Measurements from ENCODE around the gene CRHR1.

Gene CRHR1

GRCh38 chr17:45758544-45758943, 25.6 kb upstream of the CRHR1 start:
- no peak for DNase-seq (ENCODE audit: low read depth)

DNA sequence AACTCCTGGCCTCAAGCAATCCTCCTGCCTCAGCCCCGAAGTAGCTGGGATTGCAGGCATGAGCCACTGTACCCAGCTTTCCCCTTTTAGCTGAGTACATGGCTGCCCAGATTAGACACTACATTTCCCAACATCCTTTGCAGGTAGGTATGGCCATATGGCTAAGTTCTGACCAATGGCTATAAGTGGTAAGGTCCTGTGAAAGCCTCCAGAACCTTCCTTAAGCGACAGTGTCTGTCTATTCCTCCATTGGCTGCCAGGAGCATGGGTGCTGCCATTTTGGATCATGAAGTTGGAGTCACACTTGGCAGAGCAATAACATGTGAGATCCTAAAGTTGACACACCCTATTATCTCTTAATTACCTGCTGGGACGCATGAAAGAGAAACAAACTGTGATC, 24.4 kb upstream of the CRHR1 start:
- no peak for DNase-seq (ENCODE audit: low read depth)

GRCh38 chr17:45761957-45762565, 22.1 kb upstream of the CRHR1 start:
- DNase-seq (ENCODE audit: low read depth): no peak

GRCh38 chr17:45763182-45763581, 20.9 kb upstream of the CRHR1 start:
- no peak for DNase-seq (ENCODE audit: low read depth)

- DNase-seq (ENCODE audit: low read depth): no peak
These were observed 19.6 kb upstream of the CRHR1 start for GRCh38 chr17:45764479-45764878.

GRCh38 chr17:45768000-45768399, 16.1 kb upstream of the CRHR1 start:
- no peak for DNase-seq (ENCODE audit: low read depth)

GRCh38 chr17:45770632-45771270, 13.4 kb upstream of the CRHR1 start:
- no peak for DNase-seq (ENCODE audit: low read depth)

- no peak for DNase-seq (ENCODE audit: low read depth)
These were observed 12.7 kb upstream of the CRHR1 start for GRCh38 chr17:45771271-45771959.

DNA sequence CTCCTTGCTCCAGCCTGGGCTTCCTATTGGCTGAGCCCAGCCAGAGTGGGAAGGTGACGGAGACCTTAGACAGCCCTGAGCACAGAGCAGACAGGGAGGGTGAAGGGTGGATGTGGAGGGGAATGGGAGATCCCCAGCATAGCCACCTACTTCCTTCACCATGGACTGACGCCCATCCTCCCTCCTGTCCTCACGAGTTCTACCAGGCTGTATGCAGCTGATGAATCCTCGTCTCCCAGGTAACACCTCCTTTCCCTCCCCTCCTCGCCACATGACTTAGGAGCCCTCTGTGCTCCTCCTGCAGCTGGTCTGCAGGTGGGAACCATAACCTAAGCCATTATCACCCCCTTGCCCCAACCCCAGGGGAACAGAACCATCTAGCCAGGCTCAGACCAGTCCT, 9.0 kb upstream of the CRHR1 start:
- DNase-seq (ENCODE audit: low read depth): no peak

DNA sequence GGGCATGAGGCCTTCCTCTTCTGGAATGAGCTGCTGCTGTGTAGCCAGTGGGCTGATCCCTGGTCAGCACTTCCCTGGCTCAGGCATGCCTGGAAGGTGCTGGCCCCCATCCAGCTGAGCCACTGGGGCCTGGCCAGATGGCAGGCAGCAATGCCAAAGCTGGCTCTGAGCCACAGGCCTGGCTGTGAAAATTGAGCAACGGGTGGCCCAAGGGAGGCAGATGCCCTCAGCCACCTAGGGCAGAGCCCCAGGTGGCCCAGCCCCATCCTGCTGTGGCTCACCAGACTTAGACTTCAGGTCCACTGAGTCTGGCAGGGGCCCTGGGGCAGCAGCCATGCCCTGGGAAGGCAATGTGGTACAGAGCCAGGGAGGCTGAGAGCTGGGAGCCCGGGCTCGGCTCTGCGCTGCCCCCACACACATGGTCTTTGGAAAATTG, 8.5 kb upstream of the CRHR1 start:
- no peak for DNase-seq (ENCODE audit: low read depth)

GRCh38 chr17:45776896-45777295, 7.2 kb upstream of the CRHR1 start:
- DNase-seq (ENCODE audit: low read depth): no peak

- DNase-seq (ENCODE audit: low read depth): no peak
These were observed 6.7 kb upstream of the CRHR1 start for GRCh38 chr17:45777388-45777787.

- no peak for DNase-seq (ENCODE audit: low read depth)
These were observed 3.2 kb upstream of the CRHR1 start for GRCh38 chr17:45780921-45781320.

GRCh38 chr17:45782889-45783592, 1.1 kb upstream of the CRHR1 start:
- no peak for DNase-seq (ENCODE audit: low read depth)

- no peak for DNase-seq (ENCODE audit: low read depth)
These were observed 377 bp upstream of the CRHR1 start for GRCh38 chr17:45783593-45784292.

DNA sequence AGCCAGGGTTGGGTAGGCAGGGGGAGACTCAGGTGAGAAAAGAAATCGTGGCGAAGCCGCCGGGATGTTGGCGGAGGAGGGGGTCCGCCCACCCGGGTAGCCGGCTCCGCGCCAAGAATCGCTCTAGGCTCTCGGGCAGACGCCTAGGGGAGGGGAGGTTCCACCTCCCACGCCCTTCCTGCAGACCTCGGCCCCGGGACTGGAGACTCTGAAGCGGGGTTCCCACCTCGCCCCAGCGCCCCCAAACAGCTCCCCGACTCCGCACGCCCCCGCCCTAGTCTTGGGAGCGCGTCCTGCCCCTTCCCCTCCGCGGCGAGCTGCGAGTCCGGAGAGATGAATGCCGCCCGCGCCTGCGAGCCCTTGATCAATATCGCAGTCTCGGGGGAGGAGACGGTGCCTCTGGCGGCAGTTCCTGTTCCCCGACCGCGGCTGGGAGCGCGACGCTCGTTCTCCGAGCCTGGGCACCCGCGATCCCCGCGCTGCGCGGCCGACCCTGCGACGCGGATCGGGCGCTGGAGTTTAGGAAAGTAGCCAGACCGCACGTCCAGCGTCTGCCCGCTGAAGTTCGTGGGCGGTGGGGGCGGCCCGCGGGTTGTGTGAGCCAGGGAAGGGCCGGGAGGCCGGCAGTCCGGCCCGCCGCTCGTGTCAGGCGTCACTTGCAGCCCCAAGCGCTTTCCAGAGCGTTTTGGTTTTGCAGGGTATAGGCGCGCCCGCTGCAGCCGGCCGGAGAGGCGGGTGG, 790 bp downstream of the CRHR1 start:
- DNase-seq (ENCODE audit: low read depth): no peak

GRCh38 chr17:45785480-45786193, 1.5 kb downstream of the CRHR1 start:
- DNase-seq (ENCODE audit: low read depth): no peak

DNA sequence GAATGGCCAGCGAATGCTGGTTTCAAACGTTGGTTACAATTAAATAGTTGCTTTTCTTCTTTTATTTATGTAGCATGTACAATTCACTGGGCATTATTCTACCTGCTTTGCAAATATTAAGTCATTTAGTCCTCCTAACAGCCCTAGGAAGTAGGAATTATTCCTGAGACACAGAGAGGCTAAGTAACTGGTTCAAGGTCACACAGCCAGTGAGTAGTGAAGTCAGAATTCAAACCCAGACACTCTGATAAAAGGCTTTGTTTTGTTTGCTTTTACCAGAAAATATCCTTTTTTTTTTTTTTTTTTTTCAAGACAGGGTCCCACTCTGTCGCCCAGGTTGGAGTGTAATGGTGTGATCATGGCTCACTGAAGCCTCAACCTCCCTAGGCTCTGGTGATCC, 2.2 kb downstream of the CRHR1 start:
- no peak for DNase-seq (ENCODE audit: low read depth)

DNA sequence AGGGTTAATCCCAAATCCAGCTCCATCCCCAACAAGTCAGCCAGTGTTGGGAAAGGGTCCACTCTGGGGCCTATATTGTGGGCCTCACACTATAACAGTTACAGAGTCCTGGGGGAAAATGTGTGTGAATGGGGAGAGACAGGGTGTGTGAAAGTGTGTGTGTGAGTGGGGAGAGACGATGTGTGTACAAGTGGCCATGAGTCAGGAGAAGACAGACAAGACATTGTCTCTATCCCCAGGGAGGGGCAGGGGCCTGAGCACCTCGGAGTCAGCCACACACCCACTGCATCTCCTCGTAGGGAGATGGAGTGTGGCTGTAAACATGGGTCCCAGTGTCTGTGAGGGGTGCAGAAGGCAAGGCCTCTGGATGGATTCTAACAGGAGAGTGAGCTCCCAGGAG, 2.9 kb downstream of the CRHR1 start:
- no peak for DNase-seq (ENCODE audit: low read depth)

DNA sequence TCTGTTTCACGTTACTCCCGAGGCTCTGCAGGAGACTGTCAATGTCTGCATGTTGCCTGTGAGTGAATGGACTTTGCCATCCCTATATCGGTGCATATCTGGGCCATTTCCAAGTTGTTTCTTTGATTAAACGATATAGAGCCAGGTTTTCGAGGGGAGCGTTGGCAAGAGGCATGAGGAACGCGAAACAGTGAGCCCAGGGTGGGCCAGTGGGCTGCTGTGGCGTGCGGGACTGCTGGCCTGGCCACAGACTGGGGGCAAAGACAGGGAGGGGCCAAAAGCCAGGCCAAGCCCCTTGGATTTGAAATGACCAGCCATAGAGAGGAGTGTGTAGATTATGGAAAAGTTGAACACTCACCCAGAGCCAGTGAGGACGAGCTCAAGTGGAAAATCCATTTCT, 3.5 kb downstream of the CRHR1 start:
- no peak for DNase-seq (ENCODE audit: low read depth)

- no peak for DNase-seq (ENCODE audit: low read depth)
These were observed 3.9 kb downstream of the CRHR1 start for GRCh38 chr17:45788057-45788456.
